Myocyte (in vitro differentiated cells): Measurements from ENCODE around the gene SUMO2. TPM values are rescaled to one million over a fixed set of nuclear protein-coding genes. Genes with fewer than 3 reads are reported as not detected.

Experiments
- DNase-seq: peaks from one replicate; pipeline ENCODE4 v3.0.0-alpha.2; 2012; ENCODE audit warnings: low read depth
- total RNA-seq: library from RNA; depleted of rRNA; stranded (reverse); fragments of >200 nt; gene quantifications from 2 replicates; pipeline ENCODE4 v1.2.3, GENCODE V29; 2014

The SUMO2 gene
- total RNA-seq, 1 donor from 2014 or later, result 66.8 TPM

- DNase-seq, result no peak
Measured at GRCh38 chr17:75124819-75125162, 58.0 kb downstream of the SUMO2 start.

DNA sequence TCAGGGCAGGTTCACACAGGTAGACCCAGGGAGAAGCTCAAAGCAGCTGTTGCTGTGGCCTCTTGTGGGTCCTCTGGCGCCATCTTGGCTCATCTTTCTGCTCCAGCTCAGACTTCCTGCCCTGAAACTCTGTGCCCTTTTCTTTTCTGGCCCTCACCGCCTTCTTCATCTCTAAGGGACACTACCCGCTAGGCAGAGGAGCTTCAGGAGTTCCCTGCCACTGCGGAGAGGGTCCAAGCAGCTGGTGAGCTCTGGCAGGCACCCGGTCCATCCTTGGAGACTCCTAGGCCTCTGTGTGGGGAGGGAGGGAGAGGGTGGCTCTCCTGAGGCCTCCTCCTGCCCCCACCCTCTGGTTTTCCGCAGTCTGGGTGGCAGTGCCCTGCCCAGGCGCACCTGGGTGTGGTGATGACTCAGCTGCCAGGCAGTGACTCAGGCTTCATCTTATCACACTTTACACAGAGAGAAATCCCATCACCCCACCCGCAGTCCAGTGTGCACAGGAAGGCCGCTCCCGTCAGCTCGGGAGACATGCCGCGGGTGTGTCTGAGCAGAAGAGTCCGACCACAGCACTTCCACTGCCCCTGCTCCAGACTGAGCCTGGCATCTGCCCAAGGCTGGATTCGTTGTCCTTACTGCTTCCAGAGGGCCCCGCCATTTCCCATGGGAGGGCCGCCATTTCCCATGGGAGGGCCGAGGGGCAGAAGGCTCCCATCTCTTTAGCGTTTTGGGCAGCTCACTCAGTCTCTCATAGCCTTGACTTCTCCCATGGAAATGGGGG is 58.5 kb downstream of the SUMO2 start:
- DNase-seq, result peak; percentile 87

DNA sequence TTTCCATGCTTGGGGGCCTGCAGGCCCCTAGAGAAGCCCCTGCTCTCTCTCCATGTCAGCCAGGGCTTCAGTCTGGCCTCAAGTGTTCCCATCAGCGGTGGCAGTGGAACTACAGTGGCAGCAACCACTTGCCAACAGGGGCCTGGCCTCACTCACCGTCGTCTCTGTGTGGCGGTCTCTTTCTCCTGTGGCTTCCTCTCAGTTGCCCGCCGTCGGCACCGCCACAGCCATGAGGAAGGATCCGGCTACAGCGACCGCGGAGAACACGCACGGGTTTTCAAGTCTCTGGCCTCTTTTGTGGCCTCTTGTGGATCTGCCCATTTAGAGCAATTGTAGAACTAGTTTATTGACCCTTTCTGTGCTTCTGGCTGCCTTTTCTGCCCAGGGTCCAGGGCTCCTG is 64.5 kb downstream of the SUMO2 start:
- DNase-seq, result no peak

- DNase-seq, result no peak
Measured at GRCh38 chr17:75116737-75117136, 66.0 kb downstream of the SUMO2 start.

Other genes with a start within 250 kb of the SUMO2 start
- not detected in 2 replicates for gene OTOP3, start 247.1 kb downstream of the SUMO2 start, total RNA-seq
- 0.83 and 3.0 TPM in 2 replicates for gene HID1, start 210.2 kb downstream of the SUMO2 start, total RNA-seq
- gene CDR2L, start 195.3 kb downstream of the SUMO2 start, total RNA-seq, result 22.5 and 23.6 TPM in 2 replicates
- gene MRPL58, start 170.3 kb downstream of the SUMO2 start, total RNA-seq, result 34.8 and 39.9 TPM in 2 replicates
- gene ATP5PD, start 136.0 kb downstream of the SUMO2 start, total RNA-seq, result 278 and 305 TPM in 2 replicates
- 18.4 and 20.6 TPM in 2 replicates for gene KCTD2, start 135.7 kb downstream of the SUMO2 start, total RNA-seq
- 0.88 and 1.6 TPM in 2 replicates for gene SLC16A5, start 95.0 kb downstream of the SUMO2 start, total RNA-seq
- 3.6 and 4.4 TPM in 2 replicates for gene ARMC7, start 73.0 kb downstream of the SUMO2 start, total RNA-seq
- gene NT5C, start 51.2 kb downstream of the SUMO2 start, total RNA-seq, result 64.4 and 70.8 TPM in 2 replicates
- gene JPT1, start 28.4 kb downstream of the SUMO2 start, total RNA-seq, result 469 and 635 TPM in 2 replicates
- 20.1 and 26.1 TPM in 2 replicates for gene NUP85, start 22.7 kb upstream of the SUMO2 start, total RNA-seq
- 18.9 and 22.2 TPM in 2 replicates for gene GGA3, start 78.6 kb upstream of the SUMO2 start, total RNA-seq
- gene MRPS7, start 78.9 kb upstream of the SUMO2 start, total RNA-seq, result 57.2 and 65.1 TPM in 2 replicates
- gene MIF4GD, start 88.3 kb upstream of the SUMO2 start, total RNA-seq, result 8.7 and 9.9 TPM in 2 replicates
- 3.3 and 7.5 TPM in 2 replicates for gene SLC25A19, start 106.5 kb upstream of the SUMO2 start, total RNA-seq
- 125 and 138 TPM in 2 replicates for gene GRB2, start 222.7 kb upstream of the SUMO2 start, total RNA-seq